BLaER1 (cell line): Measurements from ENCODE around the gene CADM2.

Experiments
- H3K27ac ChIP-seq: shearing (Covaris generic); formaldehyde crosslinking; 2 replicates; pipeline ENCODE4 v1.8.1; 2022
- H3K27me3 ChIP-seq: shearing (Covaris generic); formaldehyde crosslinking; 2 replicates; pipeline ENCODE4 v1.8.1; 2022
- H3K36me3 ChIP-seq: shearing (Covaris generic); formaldehyde crosslinking; 2 replicates; pipeline ENCODE4 v1.8.1; 2022
- H3K4me1 ChIP-seq: shearing (Covaris generic); formaldehyde crosslinking; 2 replicates; pipeline ENCODE4 v1.8.1; 2022
- H3K4me2 ChIP-seq: shearing (Covaris generic); formaldehyde crosslinking; 2 replicates; pipeline ENCODE4 v1.8.1; 2022
- H3K4me3 ChIP-seq: shearing (Covaris generic); formaldehyde crosslinking; 2 replicates; pipeline ENCODE4 v1.8.1; 2022
- H3K9ac ChIP-seq: shearing (Covaris generic); formaldehyde crosslinking; 2 replicates; pipeline ENCODE4 v1.8.1; 2022
- H3K9me3 ChIP-seq: shearing (Covaris generic); formaldehyde crosslinking; 2 replicates; pipeline ENCODE4 v1.8.1; 2022
- H4K20me1 ChIP-seq: shearing (Covaris generic); formaldehyde crosslinking; 2 replicates; pipeline ENCODE4 v1.8.1; 2022
- Cebpa-rat ChIP-seq: shearing (Covaris generic); IDR thresholded peaks from 2 replicates; pipeline ENCODE4 v1.8.1; 2022

Gene CADM2

GRCh38 chr3:86029590-86029989, 1070.8 kb downstream of the CADM2 start:
- Histone ChIP-seq H3K27me3 (no peaks in the 10 kb centered on the region), H3K9me3 (no peaks in the 10 kb centered on the region), H3K27ac (no peak overlapping the region), H3K4me1 (no peaks in the 10 kb centered on the region), H3K4me3 (no peak overlapping the region), H3K36me3 (no peaks in the 10 kb centered on the region), H4K20me1 (no peaks in the 10 kb centered on the region), H3K4me2 (no peak overlapping the region), H3K9ac (no peak overlapping the region)
- TF ChIP-seq Cebpa-rat, result no peak

GRCh38 chr3:86037916-86038315, 1079.1 kb downstream of the CADM2 start:
- no peaks in the 10 kb centered on the region for H3K4me1 ChIP-seq
- H3K9ac ChIP-seq, result no peak overlapping the region
- no peak for TF ChIP-seq Cebpa-rat
- no peaks in the 10 kb centered on the region for H3K9me3 ChIP-seq
- H3K4me2 ChIP-seq, result no peak overlapping the region
- H3K27me3 ChIP-seq, result no peaks in the 10 kb centered on the region
- no peak overlapping the region for H3K27ac ChIP-seq
- H4K20me1 ChIP-seq, result no peaks in the 10 kb centered on the region
- H3K36me3 ChIP-seq, result no peaks in the 10 kb centered on the region
- H3K4me3 ChIP-seq, result no peak overlapping the region

- H3K4me1 ChIP-seq, result no peaks in the 10 kb centered on the region
- no peaks in the 10 kb centered on the region for H3K9me3 ChIP-seq
- H3K9ac ChIP-seq, result no peak overlapping the region
- no peaks in the 10 kb centered on the region for H3K36me3 ChIP-seq
- H3K4me3 ChIP-seq, result no peak overlapping the region
- no peak overlapping the region for H3K27ac ChIP-seq
- H3K4me2 ChIP-seq, result no peak overlapping the region
- no peaks in the 10 kb centered on the region for H4K20me1 ChIP-seq
- TF ChIP-seq Cebpa-rat, result no peak
- H3K27me3 ChIP-seq, result no peaks in the 10 kb centered on the region
Measured at GRCh38 chr3:86046436-86047136, 1087.8 kb downstream of the CADM2 start.

GRCh38 chr3:86047161-86047560, 1088.4 kb downstream of the CADM2 start:
- Histone ChIP-seq H3K9me3 (no peaks in the 10 kb centered on the region), H3K36me3 (no peaks in the 10 kb centered on the region), H3K27ac (no peak overlapping the region), H3K27me3 (no peaks in the 10 kb centered on the region), H4K20me1 (no peaks in the 10 kb centered on the region), H3K4me2 (no peak overlapping the region), H3K9ac (no peak overlapping the region), H3K4me1 (no peaks in the 10 kb centered on the region), H3K4me3 (no peak overlapping the region)
- no peak for TF ChIP-seq Cebpa-rat

GRCh38 chr3:86051058-86051457, 1092.3 kb downstream of the CADM2 start:
- Histone ChIP-seq H3K4me2 (no peak overlapping the region), H3K4me1 (no peaks in the 10 kb centered on the region), H3K27ac (no peak overlapping the region), H3K27me3 (no peaks in the 10 kb centered on the region), H3K36me3 (no peaks in the 10 kb centered on the region), H3K4me3 (no peak overlapping the region), H3K9me3 (no peaks in the 10 kb centered on the region), H3K9ac (no peak overlapping the region), H4K20me1 (no peaks in the 10 kb centered on the region)
- no peak for TF ChIP-seq Cebpa-rat

GRCh38 chr3:86056032-86056431, 1097.2 kb downstream of the CADM2 start:
- Histone ChIP-seq H3K4me2 (no peak overlapping the region), H4K20me1 (no peaks in the 10 kb centered on the region), H3K4me1 (no peaks in the 10 kb centered on the region), H3K4me3 (no peak overlapping the region), H3K9me3 (no peaks in the 10 kb centered on the region), H3K27ac (no peak overlapping the region), H3K36me3 (no peaks in the 10 kb centered on the region), H3K9ac (no peak overlapping the region), H3K27me3 (no peaks in the 10 kb centered on the region)
- TF ChIP-seq Cebpa-rat, result no peak

- Histone ChIP-seq H4K20me1 (no peaks in the 10 kb centered on the region), H3K9ac (no peak overlapping the region), H3K4me1 (no peaks in the 10 kb centered on the region), H3K36me3 (no peaks in the 10 kb centered on the region), H3K4me2 (no peak overlapping the region), H3K4me3 (no peak overlapping the region), H3K9me3 (no peaks in the 10 kb centered on the region), H3K27ac (no peak overlapping the region), H3K27me3 (no peaks in the 10 kb centered on the region)
- TF ChIP-seq Cebpa-rat, result no peak
Measured at GRCh38 chr3:86056962-86057361, 1098.2 kb downstream of the CADM2 start.

GRCh38 chr3:86073799-86074198, 1115.0 kb downstream of the CADM2 start:
- no peak overlapping the region for H3K27ac ChIP-seq

GRCh38 chr3:86087160-86087871, 1128.5 kb downstream of the CADM2 start:
- H3K4me2 ChIP-seq, result no peak overlapping the region
- H3K27ac ChIP-seq, result no peak overlapping the region
- no peak overlapping the region for H3K9ac ChIP-seq
- no peaks in the 10 kb centered on the region for H3K4me1 ChIP-seq
- H3K9me3 ChIP-seq, result 0 out of 2 replicates have a peak, but pooled peaks cover 5% of the 10 kb centered on the region
- H3K36me3 ChIP-seq, result no peaks in the 10 kb centered on the region
- no peak for TF ChIP-seq Cebpa-rat
- H3K27me3 ChIP-seq, result no peaks in the 10 kb centered on the region
- H3K4me3 ChIP-seq, result no peak overlapping the region
- H4K20me1 ChIP-seq, result no peaks in the 10 kb centered on the region

More at GRCh38 chr3:86073799-86074198, 1115.0 kb downstream of the CADM2 start:
- Histone ChIP-seq H3K4me3 (no peak overlapping the region), H3K4me2 (no peak overlapping the region), H3K4me1 (no peaks in the 10 kb centered on the region), H4K20me1 (no peaks in the 10 kb centered on the region), H3K9me3 (no peaks in the 10 kb centered on the region), H3K27me3 (no peaks in the 10 kb centered on the region), H3K36me3 (no peaks in the 10 kb centered on the region), H3K9ac (no peak overlapping the region)
- no peak for TF ChIP-seq Cebpa-rat

- no peaks in the 10 kb centered on the region for H3K36me3 ChIP-seq
- H3K4me3 ChIP-seq, result no peak overlapping the region
- no peak overlapping the region for H3K9ac ChIP-seq
- H3K27ac ChIP-seq, result no peak overlapping the region
- H3K4me1 ChIP-seq, result no peaks in the 10 kb centered on the region
- H4K20me1 ChIP-seq, result no peaks in the 10 kb centered on the region
- H3K4me2 ChIP-seq, result no peak overlapping the region
- H3K9me3 ChIP-seq, result no peaks in the 10 kb centered on the region
- no peaks in the 10 kb centered on the region for H3K27me3 ChIP-seq
- TF ChIP-seq Cebpa-rat, result no peak
Measured at GRCh38 chr3:86104154-86104553, 1145.4 kb downstream of the CADM2 start.
